ENCODE measurements around the gene OR12D2.
"Not testable (repeated sequence)": the region's sequence is repeated elsewhere in the genome, so short reads cannot be mapped to it uniquely, and the experiment has no call there.

Gene OR12D2

GRCh38 chr6:29395331-29395730, at the start of gene OR12D2:
OR12D2 (plus strand) TSS chr6:29395631; CDS start chr6:29396700, 1,069 bp downstream.
- no peak within 1 kb of the TSS for H3K27ac ChIP-seq
- no peak for TF ChIP-seq ZFX (IDR thresholded peaks at IDR 0.05)
- no peak for TF ChIP-seq CTCF (conservative IDR thresholded peaks at IDR 0.05)

- H3K27ac ChIP-seq = not testable (repeated sequence)
These were observed 46.1 kb upstream of the OR12D2 start for GRCh38 chr6:29349348-29349747.

- TF ChIP-seq CTCF (conservative IDR thresholded peaks at IDR 0.05) (no peak), ZFX (IDR thresholded peaks at IDR 0.05) (no peak)
- H3K27ac ChIP-seq = no peak overlapping the region
These were observed 40.5 kb upstream of the OR12D2 start for GRCh38 chr6:29354980-29355379.

- TF ChIP-seq CTCF (conservative IDR thresholded peaks at IDR 0.05) = no peak; the same call in 1 of the 2 replicates
These were observed 39.8 kb upstream of the OR12D2 start for GRCh38 chr6:29355603-29356002.

GRCh38 chr6:29368765-29369164, 26.7 kb upstream of the OR12D2 start, which contains the start of gene OR5V1:
OR5V1 (minus strand) TSS chr6:29368865; CDS start chr6:29356195, 12,670 bp downstream.
- TF ChIP-seq CTCF (conservative IDR thresholded peaks at IDR 0.05) (no peak), ZFX (IDR thresholded peaks at IDR 0.05) (no peak)
- H3K27ac ChIP-seq = no peak within 1 kb of the TSS

More at GRCh38 chr6:29355603-29356002, 39.8 kb upstream of the OR12D2 start:
- H3K27ac ChIP-seq = no peak overlapping the region

- H3K27ac ChIP-seq = no peak within 1 kb of the TSS
- no peak for TF ChIP-seq ZFX (IDR thresholded peaks at IDR 0.05)
- TF ChIP-seq CTCF (conservative IDR thresholded peaks at IDR 0.05) = no peak
These were observed 20.2 kb upstream of the OR12D2 start, which contains the start of gene OR12D3 for GRCh38 chr6:29375191-29375590. OR12D3 (minus strand) TSS chr6:29375291; CDS start chr6:29375287, 4 bp downstream.

GRCh38 chr6:29376003-29376402, 19.4 kb upstream of the OR12D2 start:
- no peak overlapping the region for H3K27ac ChIP-seq

More at GRCh38 chr6:29376003-29376402, 19.4 kb upstream of the OR12D2 start:
- TF ChIP-seq CTCF (conservative IDR thresholded peaks at IDR 0.05) (peak; percentile 23), ZFX (IDR thresholded peaks at IDR 0.05) (no peak)
